22Rv1 (cell line): Measurements from ENCODE around the gene FARP1.
A peak's percentile ranks its signal among the peaks of the same experiment; 100 is the strongest.
"Not testable (repeated sequence)": the region's sequence is repeated elsewhere in the genome, so short reads cannot be mapped to it uniquely, and the experiment has no call there.

ENCODE experiments used
- H3K27ac ChIP-seq: fragments of 450-650 bp; 2 replicates; pipeline ENCODE4 v1.5.1; 2017
- ZFX ChIP-seq: fragments of 450-650 bp; IDR thresholded peaks from 2 replicates; pipeline ENCODE4 v1.6.1; 2017; ENCODE audit warnings: antibody characterized with exemption, borderline replicate concordance
- TF ChIP-seq, protein P1 (sequence below): fragments of 450-650 bp; IDR thresholded peaks from 2 replicates; pipeline ENCODE4 v1.5.1; 2017; ENCODE audit warnings: mild to moderate bottlenecking

FARP1 gene

DNA sequence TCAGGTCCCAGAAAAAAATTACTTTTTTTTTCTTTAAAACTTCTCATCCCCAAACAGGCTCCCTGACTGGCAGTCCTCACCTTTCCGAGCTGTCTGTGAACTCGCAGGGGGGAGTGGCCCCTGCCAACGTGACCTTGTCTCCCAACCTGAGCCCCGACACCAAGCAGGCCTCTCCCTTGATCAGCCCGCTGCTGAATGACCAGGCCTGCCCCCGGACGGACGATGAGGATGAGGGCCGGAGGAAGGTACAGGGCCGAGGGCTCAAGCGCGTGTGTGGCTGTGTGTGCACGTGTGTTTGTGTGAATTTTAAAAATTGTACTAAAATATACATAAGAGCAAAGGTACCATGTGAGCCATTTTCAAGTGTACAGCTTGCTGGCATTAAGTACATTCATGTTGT lies 266.4 kb downstream of the FARP1 start:
- TF ChIP-seq, protein P1, sequence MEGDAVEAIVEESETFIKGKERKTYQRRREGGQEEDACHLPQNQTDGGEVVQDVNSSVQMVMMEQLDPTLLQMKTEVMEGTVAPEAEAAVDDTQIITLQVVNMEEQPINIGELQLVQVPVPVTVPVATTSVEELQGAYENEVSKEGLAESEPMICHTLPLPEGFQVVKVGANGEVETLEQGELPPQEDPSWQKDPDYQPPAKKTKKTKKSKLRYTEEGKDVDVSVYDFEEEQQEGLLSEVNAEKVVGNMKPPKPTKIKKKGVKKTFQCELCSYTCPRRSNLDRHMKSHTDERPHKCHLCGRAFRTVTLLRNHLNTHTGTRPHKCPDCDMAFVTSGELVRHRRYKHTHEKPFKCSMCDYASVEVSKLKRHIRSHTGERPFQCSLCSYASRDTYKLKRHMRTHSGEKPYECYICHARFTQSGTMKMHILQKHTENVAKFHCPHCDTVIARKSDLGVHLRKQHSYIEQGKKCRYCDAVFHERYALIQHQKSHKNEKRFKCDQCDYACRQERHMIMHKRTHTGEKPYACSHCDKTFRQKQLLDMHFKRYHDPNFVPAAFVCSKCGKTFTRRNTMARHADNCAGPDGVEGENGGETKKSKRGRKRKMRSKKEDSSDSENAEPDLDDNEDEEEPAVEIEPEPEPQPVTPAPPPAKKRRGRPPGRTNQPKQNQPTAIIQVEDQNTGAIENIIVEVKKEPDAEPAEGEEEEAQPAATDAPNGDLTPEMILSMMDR: no peak
- TF ChIP-seq ZFX: no peak

DNA sequence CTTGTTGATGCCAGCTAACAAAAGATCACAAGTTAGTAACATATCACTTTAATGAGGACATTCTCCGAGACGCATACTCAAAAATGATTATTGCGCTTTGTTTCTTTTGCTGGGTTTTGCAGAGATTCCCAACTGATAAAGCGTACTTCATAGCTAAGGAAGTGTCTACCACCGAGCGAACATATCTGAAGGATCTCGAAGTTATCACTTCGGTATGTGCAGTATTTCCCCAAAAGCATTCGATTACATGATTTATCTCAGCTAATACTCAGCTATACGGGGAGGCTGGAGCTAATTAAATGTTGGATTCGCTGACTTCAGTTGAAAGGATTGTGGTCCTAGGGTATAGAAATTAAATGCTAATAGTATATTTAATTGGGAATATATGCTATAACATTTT lies 267.7 kb downstream of the FARP1 start:
- no peak for TF ChIP-seq ZFX
- TF ChIP-seq, protein P1: no peak
- H3K27ac ChIP-seq: no peak overlapping the region

More for the DNA sequence above, 266.4 kb downstream of the FARP1 start:
- no peak overlapping the region for H3K27ac ChIP-seq

DNA sequence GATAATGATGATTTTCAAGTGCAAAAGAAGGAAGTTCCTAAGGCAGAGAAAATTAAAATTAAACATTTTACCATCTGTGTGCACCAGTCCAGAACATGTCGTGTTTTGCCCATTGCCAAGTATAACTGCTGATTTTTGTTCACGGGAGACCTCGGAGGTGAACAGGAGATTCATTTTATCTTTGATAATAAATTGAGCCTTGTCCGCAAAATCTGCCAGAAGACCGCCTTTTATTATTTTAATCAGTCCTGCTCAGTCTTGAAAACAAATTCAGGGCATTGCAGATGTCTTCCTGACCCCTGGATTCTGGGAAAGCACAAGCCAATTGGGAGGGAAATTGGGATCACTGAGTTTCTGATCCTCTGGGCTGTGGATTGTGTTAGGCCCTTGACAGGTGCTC lies 268.1 kb downstream of the FARP1 start:
- no peak overlapping the region for H3K27ac ChIP-seq
- TF ChIP-seq ZFX: no peak
- TF ChIP-seq, protein P1: no peak

DNA sequence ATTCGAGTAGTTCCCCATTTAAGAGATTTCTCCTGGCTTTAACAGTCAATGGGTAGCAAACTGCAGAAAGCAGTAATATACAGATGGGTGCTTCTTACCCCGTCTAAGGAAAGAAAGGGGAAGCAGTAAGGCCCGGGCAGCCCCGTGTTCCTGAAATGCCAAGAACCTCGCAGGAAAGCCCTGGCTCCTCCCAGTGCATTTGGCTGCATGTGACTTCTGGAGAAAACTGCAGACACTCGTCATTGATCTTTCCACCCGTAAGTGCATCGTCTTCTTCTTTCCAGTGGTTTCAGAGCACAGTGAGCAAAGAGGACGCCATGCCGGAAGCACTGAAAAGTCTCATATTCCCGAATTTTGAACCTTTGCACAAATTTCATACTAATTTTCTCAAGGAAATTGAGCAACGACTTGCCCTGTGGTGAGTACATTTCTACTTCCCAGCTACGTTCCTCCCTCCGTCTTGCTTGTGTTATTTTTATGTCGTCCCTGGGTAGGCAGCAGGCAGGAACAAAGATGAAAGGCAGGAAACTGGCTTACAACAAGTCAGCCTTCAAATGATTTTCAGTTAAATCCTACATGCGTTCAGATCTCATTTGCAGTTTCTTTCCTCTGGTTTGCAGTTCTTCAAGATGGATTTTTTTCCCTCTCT lies 268.8 kb downstream of the FARP1 start:
- no peak overlapping the region for H3K27ac ChIP-seq
- TF ChIP-seq, protein P1: no peak
- no peak for TF ChIP-seq ZFX

DNA sequence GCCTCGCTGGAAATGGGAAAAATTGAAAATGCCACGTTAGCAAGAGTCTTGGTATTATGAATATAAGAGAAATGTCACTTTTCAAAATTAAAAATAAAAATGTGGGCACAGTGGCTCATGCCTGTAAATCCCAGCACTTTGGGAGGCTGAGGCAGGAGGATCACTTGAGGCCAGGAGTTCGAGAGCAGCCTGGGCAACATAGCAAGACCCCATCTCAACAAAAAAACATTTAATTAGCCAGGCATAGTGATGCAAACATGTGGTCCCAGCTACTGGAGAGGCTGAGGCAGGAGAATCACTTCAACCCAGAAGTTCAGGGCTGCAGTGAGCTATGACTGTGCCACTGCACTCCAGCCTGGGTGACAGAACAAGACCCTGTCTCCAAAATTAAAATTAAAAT lies 270.4 kb downstream of the FARP1 start:
- H3K27ac ChIP-seq: not testable (repeated sequence)

DNA sequence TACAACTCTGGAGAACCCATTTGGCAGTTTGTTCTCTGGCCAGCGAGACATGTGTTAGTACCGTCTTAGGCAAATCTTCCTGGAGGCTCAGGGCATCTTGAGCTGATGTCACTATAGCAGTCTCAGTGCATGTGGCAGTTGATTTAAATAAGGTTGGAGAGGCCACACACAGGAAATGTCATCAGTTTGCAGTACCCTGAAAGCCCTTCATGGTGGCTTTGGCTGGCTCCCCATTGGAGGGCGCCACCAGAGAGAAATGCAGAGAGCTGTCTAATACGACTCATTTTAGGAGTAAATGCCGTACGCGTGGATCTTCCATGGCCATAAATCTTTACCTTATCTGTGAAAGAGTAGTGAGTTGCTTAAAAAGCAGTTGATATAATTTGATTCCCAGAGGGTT lies 270.9 kb downstream of the FARP1 start:
- TF ChIP-seq, protein P1: no peak
- TF ChIP-seq ZFX: no peak
- H3K27ac ChIP-seq: no peak overlapping the region

DNA sequence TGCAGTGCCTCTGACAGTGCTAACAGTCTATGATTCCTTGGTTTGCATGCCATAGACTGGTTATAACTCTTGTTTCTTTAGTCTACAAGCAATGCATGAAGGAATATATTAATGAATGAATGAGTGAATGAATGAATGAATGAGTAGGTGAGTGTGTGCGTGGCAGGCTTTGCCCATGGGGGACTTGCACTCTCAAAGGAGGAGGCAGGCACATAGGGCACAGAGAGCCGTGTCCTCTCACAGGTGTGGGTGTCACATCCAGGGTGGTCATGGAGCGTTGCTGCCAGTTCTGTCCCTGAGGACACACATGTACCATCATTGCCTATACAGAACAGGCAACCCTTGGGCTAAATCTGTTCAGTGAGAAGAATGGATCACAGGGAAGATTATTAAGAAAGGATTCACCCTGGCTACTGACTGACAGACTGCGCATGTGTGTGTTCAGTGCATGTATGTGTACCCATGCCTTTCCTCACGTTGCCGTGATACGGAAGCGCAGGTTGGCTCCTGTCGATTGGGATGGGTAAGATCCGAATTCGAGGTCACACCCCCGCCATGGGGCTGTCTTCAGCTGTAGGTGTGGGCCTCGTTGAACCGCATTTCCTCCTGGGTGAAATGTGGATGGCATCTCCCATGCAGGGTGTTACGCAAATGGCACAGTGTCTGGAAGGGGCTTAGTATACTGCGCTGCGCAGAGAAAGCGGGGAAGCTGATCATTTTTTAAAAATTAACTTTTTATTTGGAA lies 272.6 kb downstream of the FARP1 start:
- no peak for TF ChIP-seq ZFX
- TF ChIP-seq, protein P1: no peak
- H3K27ac ChIP-seq: peak overlapping the region; percentile 82
